Smooth muscle cell (in vitro differentiated cells): ENCODE results near the gene CDK5. TPM values are rescaled to one million over a fixed set of nuclear protein-coding genes. Genes with fewer than 3 reads are reported as not detected.

ENCODE experiments used
- DNase-seq: peaks from one replicate; lab custom pipeline; 2025; ENCODE audit not compliant: unreplicated experiment; lab: John Stamatoyannopoulos, UW
- H2AFZ ChIP-seq: fragments of 200-600 bp; sonication (generic); 2 replicates; pipeline ENCODE4 v1.6.0; 2016; ENCODE audit warnings: antibody characterized with exemption, low read depth, mild to moderate bottlenecking
- H3F3A ChIP-seq: fragments of 200-600 bp; sonication (generic); 2 replicates; pipeline ENCODE4 v1.6.0; 2017; ENCODE audit warnings: antibody characterized with exemption, low read depth
- H3K27ac ChIP-seq: fragments of 200-600 bp; sonication (generic); 2 replicates; pipeline ENCODE4 v1.5.1; 2016; ENCODE audit warnings: low read depth, mild to moderate bottlenecking
- H3K27me3 ChIP-seq: fragments of 200-600 bp; sonication (generic); 2 replicates; pipeline ENCODE4 v1.6.1; 2016; ENCODE audit warnings: low read depth, mild to moderate bottlenecking
- H3K36me3 ChIP-seq: fragments of 200-600 bp; sonication (generic); 2 replicates; pipeline ENCODE4 v1.5.1; 2016; ENCODE audit warnings: low read depth
- H3K4me1 ChIP-seq: fragments of 200-600 bp; sonication (generic); 2 replicates; pipeline ENCODE4 v1.5.1; 2016; ENCODE audit warnings: low read depth
- H3K4me2 ChIP-seq: fragments of 200-600 bp; sonication (generic); 2 replicates; pipeline ENCODE4 v1.6.0; 2016; ENCODE audit warnings: mild to moderate bottlenecking
- H3K4me3 ChIP-seq: fragments of 200-600 bp; sonication (generic); 2 replicates; pipeline ENCODE4 v1.5.1; 2016; ENCODE audit warnings: mild to moderate bottlenecking
- H3K79me2 ChIP-seq: fragments of 200-600 bp; sonication (generic); 2 replicates; pipeline ENCODE4 v1.6.0; 2016; ENCODE audit warnings: low read depth, mild to moderate bottlenecking
- H3K9ac ChIP-seq: fragments of 200-600 bp; sonication (generic); 2 replicates; pipeline ENCODE4 v1.6.0; 2016; ENCODE audit warnings: low read depth
- H3K9me3 ChIP-seq: fragments of 200-600 bp; sonication (generic); replicated peaks from 2 replicates; pipeline ENCODE4 v1.5.1; 2016; ENCODE audit warnings: low read depth
- H4K20me1 ChIP-seq: fragments of 200-600 bp; sonication (generic); 2 replicates; pipeline ENCODE4 v1.6.0; 2016; ENCODE audit warnings: low read depth
- CTCF ChIP-seq: fragments of 200-600 bp; sonication (generic); IDR thresholded peaks from 2 replicates; pipeline ENCODE4 v1.5.1; 2017; ENCODE audit warnings: borderline replicate concordance, mild to moderate bottlenecking, antibody characterized with exemption; ENCODE audit not compliant: insufficient read depth, poor library complexity, severe bottlenecking
- WGBS: methylation state at CpG from one replicate; pipeline ENCODE4 v1.1.7; 2016; ENCODE audit warnings: low lambda C conversion rate; 5-methylcytosine and 5-hydroxymethylcytosine counted together
- polyA plus RNA-seq: library from polyadenylated mRNA; unstranded; fragments of >200 nt; fragmentation: Nextera tagmentation; extraction: Ambion mirVana; gene quantifications from 2 replicates; pipeline ENCODE4 v1.2.1, GENCODE V29; 2016
- total RNA-seq: library from RNA; depleted of rRNA; stranded (reverse); fragments of >200 nt; gene quantifications from 2 replicates; pipeline ENCODE4 v1.2.3, GENCODE V29; 2014

CDK5 gene
- total and polyA plus RNA-seq, 2 experiments from 2014 or later = 22.1 to 36.4 TPM

GRCh38 chr7:151046603-151047573 is 10.8 kb downstream of the CDK5 start:
- no peak overlapping the region for H2AFZ ChIP-seq
- TF ChIP-seq CTCF = no peak
- H3F3A ChIP-seq = no peaks in the 10 kb centered on the region
- no peak overlapping the region for H3K4me3 ChIP-seq
- no peak overlapping the region for H3K9ac ChIP-seq
- H3K36me3 ChIP-seq = no peaks in the 10 kb centered on the region
- H3K27me3 ChIP-seq = no peaks in the 10 kb centered on the region
- H3K4me1 ChIP-seq = no peaks in the 10 kb centered on the region
- H3K9me3 ChIP-seq = no peaks in the 10 kb centered on the region
- peak overlapping the region; percentile 31 for H3K4me2 ChIP-seq
- no peak overlapping the region for H3K27ac ChIP-seq
- H3K79me2 ChIP-seq = no peaks in the 10 kb centered on the region
- DNase-seq = peak; percentile 14
- H4K20me1 ChIP-seq = peaks cover 4% of the 10 kb centered on the region
- WGBS = 83% methylated on average over 14 of the region's 14 CpGs

- no peaks in the 10 kb centered on the region for H3K4me1 ChIP-seq
- H2AFZ ChIP-seq = no peak overlapping the region
- H3K9me3 ChIP-seq = no peaks in the 10 kb centered on the region
- no peak overlapping the region for H3K4me2 ChIP-seq
- H3K79me2 ChIP-seq = no peaks in the 10 kb centered on the region
- no peaks in the 10 kb centered on the region for H3K36me3 ChIP-seq
- no peaks in the 10 kb centered on the region for H3F3A ChIP-seq
- H4K20me1 ChIP-seq = no peaks in the 10 kb centered on the region
- DNase-seq = no peak
- no peak overlapping the region for H3K9ac ChIP-seq
- H3K4me3 ChIP-seq = no peak overlapping the region
- H3K27me3 ChIP-seq = no peaks in the 10 kb centered on the region
- no peak overlapping the region for H3K27ac ChIP-seq
- TF ChIP-seq CTCF = no peak
- WGBS = 95% methylated on average over 9 of the region's 9 CpGs
These were observed 11.7 kb downstream of the CDK5 start for GRCh38 chr7:151045967-151046366.

- no peaks in the 10 kb centered on the region for H3K36me3 ChIP-seq
- H3K27me3 ChIP-seq = no peaks in the 10 kb centered on the region
- no peaks in the 10 kb centered on the region for H3K9me3 ChIP-seq
- peaks cover 2% of the 10 kb centered on the region for H3F3A ChIP-seq
- TF ChIP-seq CTCF = no peak
- no peaks in the 10 kb centered on the region for H4K20me1 ChIP-seq
- WGBS = 93% methylated on average over 11 of the region's 11 CpGs
- H3K4me1 ChIP-seq = peaks cover 1% of the 10 kb centered on the region
- no peaks in the 10 kb centered on the region for H3K79me2 ChIP-seq
- no peak overlapping the region for H3K4me3 ChIP-seq
- no peak overlapping the region for H3K9ac ChIP-seq
- no peak for DNase-seq
- no peak overlapping the region for H2AFZ ChIP-seq
- H3K4me2 ChIP-seq = no peak overlapping the region
- no peak overlapping the region for H3K27ac ChIP-seq
These were observed 12.4 kb downstream of the CDK5 start for GRCh38 chr7:151045262-151045661.
